D341Med (cell line): ENCODE data around the gene DRAM1.
A peak's percentile ranks its signal among the peaks of the same experiment; 100 is the strongest.
"Not testable (repeated sequence)": the region's sequence is repeated elsewhere in the genome, so short reads cannot be mapped to it uniquely, and the experiment has no call there.

ENCODE experiments used
- DNase-seq: peaks from one replicate; pipeline ENCODE4 v3.0.0; 2012; ENCODE audit warnings: low spot score

Gene DRAM1

GRCh38 chr12:101876861-101877805 lies at the start of gene DRAM1:
TSS of gene DRAM1 (plus strand) at chr12:101877580. CDS start at chr12:101877790, 210 bp downstream.
- DNase-seq, result peak; percentile 86

GRCh38 chr12:101828463-101829196 lies 48.8 kb upstream of the DRAM1 start:
- peak; percentile 42 for DNase-seq

- no peak for DNase-seq
These were observed 47.6 kb upstream of the DRAM1 start for GRCh38 chr12:101829639-101830366.

- DNase-seq, result peak; percentile 98
These were observed 46.7 kb upstream of the DRAM1 start, which contains the start of gene GNPTAB for GRCh38 chr12:101830367-101831325. TSS of gene GNPTAB (minus strand) at chr12:101830959. CDS start at chr12:101830675, 284 bp downstream.

- no peak for DNase-seq
These were observed 45.4 kb upstream of the DRAM1 start for GRCh38 chr12:101832030-101832429.

GRCh38 chr12:101838628-101839323 lies 38.6 kb upstream of the DRAM1 start:
- no peak for DNase-seq

GRCh38 chr12:101839324-101840283 lies 37.8 kb upstream of the DRAM1 start:
- DNase-seq, result peak; percentile 69

GRCh38 chr12:101841069-101841468 lies 36.3 kb upstream of the DRAM1 start:
- DNase-seq, result no peak

GRCh38 chr12:101845137-101845711 lies 32.2 kb upstream of the DRAM1 start:
- DNase-seq, result no peak

- DNase-seq, result no peak
These were observed 30.1 kb upstream of the DRAM1 start for GRCh38 chr12:101847325-101847724.

- no peak for DNase-seq
These were observed 27.2 kb upstream of the DRAM1 start for GRCh38 chr12:101850199-101850598.

- no peak for DNase-seq
These were observed 24.4 kb upstream of the DRAM1 start for GRCh38 chr12:101852998-101853397.

- no peak for DNase-seq
These were observed 22.6 kb upstream of the DRAM1 start for GRCh38 chr12:101854747-101855146.

- no peak for DNase-seq
These were observed 22.0 kb upstream of the DRAM1 start for GRCh38 chr12:101855364-101855884.

- no peak for DNase-seq
These were observed 21.4 kb upstream of the DRAM1 start for GRCh38 chr12:101855976-101856375.

- DNase-seq, result not testable (repeated sequence)
These were observed 20.8 kb upstream of the DRAM1 start for GRCh38 chr12:101856614-101857013.

- no peak for DNase-seq
These were observed 20.3 kb upstream of the DRAM1 start for GRCh38 chr12:101857043-101857558.

- DNase-seq, result no peak
These were observed 19.0 kb upstream of the DRAM1 start for GRCh38 chr12:101858361-101858760.
